SU-DHL-6 (cell line): Measurements from ENCODE around the gene CORO1C.

ENCODE experiments used
- H2AFZ ChIP-seq: fragments of 200-600 bp; sonication (generic); 2 replicates; pipeline ENCODE4 v1.6.1; 2014; ENCODE audit warnings: low read depth, mild to moderate bottlenecking, moderate library complexity, mixed read lengths, antibody characterized with exemption, low read length; ENCODE audit not compliant: severe bottlenecking
- H3F3A ChIP-seq: fragments of 200-600 bp; shearing (Covaris generic); 2 replicates; pipeline ENCODE4 v1.6.0; 2016; ENCODE audit warnings: antibody characterized with exemption, mild to moderate bottlenecking; ENCODE audit not compliant: insufficient read depth
- H3K27ac ChIP-seq: fragments of 200-600 bp; sonication (generic); 2 replicates; pipeline ENCODE4 v1.5.1; 2016; ENCODE audit warnings: low read depth, mild to moderate bottlenecking, low read length, moderate library complexity, mixed read lengths
- H3K27me3 ChIP-seq: fragments of 200-600 bp; sonication (generic), shearing (Covaris generic); 2 replicates; pipeline ENCODE4 v1.6.0; 2014; ENCODE audit warnings: mild to moderate bottlenecking, low read length
- H3K36me3 ChIP-seq: fragments of 200-600 bp; sonication (generic); 2 replicates; pipeline ENCODE4 v1.6.1; 2014; ENCODE audit warnings: mild to moderate bottlenecking, low read length, mixed read lengths
- H3K4me2 ChIP-seq: fragments of 300-600, 200-600 bp; shearing (Covaris generic), sonication (generic); 2 replicates; pipeline ENCODE4 v1.6.0; 2014; ENCODE audit warnings: low read length, low read depth, mild to moderate bottlenecking; ENCODE audit not compliant: poor library complexity, severe bottlenecking
- H3K4me3 ChIP-seq: fragments of 200-600 bp; sonication (generic); 2 replicates; pipeline ENCODE4 v1.5.1; 2014; ENCODE audit warnings: antibody characterized with exemption, low read length, mild to moderate bottlenecking, mixed read lengths; ENCODE audit not compliant: insufficient read depth, poor library complexity, severe bottlenecking
- H3K79me2 ChIP-seq: fragments of 200-600 bp; sonication (generic); 2 replicates; pipeline ENCODE4 v1.6.1; 2014; ENCODE audit warnings: mild to moderate bottlenecking, low read length, moderate library complexity; ENCODE audit not compliant: insufficient read depth
- H3K9ac ChIP-seq: fragments of 200-600 bp; sonication (generic); 2 replicates; pipeline ENCODE4 v1.7.0; 2014; ENCODE audit warnings: mild to moderate bottlenecking, low read length
- H3K9me2 ChIP-seq: fragments of 200-600 bp; sonication (generic); replicated peaks from 2 replicates; pipeline ENCODE4 v1.6.1; 2014; ENCODE audit warnings: low read length; ENCODE audit not compliant: insufficient read depth
- H3K9me3 ChIP-seq: fragments of 200-600 bp; sonication (generic); 2 replicates; pipeline ENCODE4 v1.6.1; 2014; ENCODE audit warnings: low read length, mixed read lengths; ENCODE audit not compliant: insufficient read depth
- H4K20me1 ChIP-seq: fragments of 200-600 bp; sonication (generic); 2 replicates; pipeline ENCODE4 v1.6.1; 2014; ENCODE audit warnings: low read depth, mild to moderate bottlenecking, antibody characterized with exemption, low read length, moderate library complexity, mixed read lengths
- CTCF ChIP-seq: fragments of 200-600 bp; sonication (generic); IDR thresholded peaks from one replicate; pipeline ENCODE4 v1.5.1; 2017; ENCODE audit warnings: antibody characterized with exemption, mild to moderate bottlenecking, low read length, moderate library complexity; ENCODE audit not compliant: insufficient read depth, poor library complexity, severe bottlenecking
- EZH2phosphoT487 ChIP-seq: fragments of 200-600 bp; sonication (generic), shearing (Covaris generic); conservative IDR thresholded peaks from 2 replicates; pipeline ENCODE4 v1.6.1; 2018; ENCODE audit warnings: mild to moderate bottlenecking, antibody characterized with exemption, low read length, moderate library complexity, mixed read lengths

The CORO1C gene

DNA sequence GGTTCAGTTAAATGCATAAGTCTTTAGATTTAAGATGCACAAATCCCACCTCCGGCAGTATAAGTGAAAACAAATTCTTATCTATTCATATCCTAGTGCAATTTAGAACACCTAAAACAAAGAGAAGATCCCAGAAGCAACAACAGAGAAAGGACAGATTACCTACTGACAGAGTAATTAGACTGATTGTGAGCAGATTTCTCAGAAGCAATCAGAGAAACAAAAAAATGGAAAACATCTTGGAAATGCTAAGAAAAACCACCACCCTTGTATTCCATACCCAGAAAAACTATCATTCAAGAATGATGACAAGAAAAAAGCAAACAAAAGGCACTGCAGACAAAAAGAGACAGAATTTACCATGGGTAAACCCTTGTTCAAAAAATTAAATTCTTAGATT is 50.0 kb downstream of the CORO1C start:
- H3K9me2 ChIP-seq = no peaks in the 10 kb centered on the region
- H3K36me3 ChIP-seq = no peaks in the 10 kb centered on the region
- H4K20me1 ChIP-seq = no peaks in the 10 kb centered on the region
- H3K27me3 ChIP-seq = no peaks in the 10 kb centered on the region
- H2AFZ ChIP-seq = no peak overlapping the region
- no peaks in the 10 kb centered on the region for H3F3A ChIP-seq
- H3K9me3 ChIP-seq = no peaks in the 10 kb centered on the region
- H3K27ac ChIP-seq = no peak overlapping the region
- TF ChIP-seq CTCF (no peak), EZH2phosphoT487 (no peak)
- H3K9ac ChIP-seq = no peak overlapping the region
- H3K4me3 ChIP-seq = no peak overlapping the region
- H3K79me2 ChIP-seq = no peaks in the 10 kb centered on the region
- no peak overlapping the region for H3K4me2 ChIP-seq

DNA sequence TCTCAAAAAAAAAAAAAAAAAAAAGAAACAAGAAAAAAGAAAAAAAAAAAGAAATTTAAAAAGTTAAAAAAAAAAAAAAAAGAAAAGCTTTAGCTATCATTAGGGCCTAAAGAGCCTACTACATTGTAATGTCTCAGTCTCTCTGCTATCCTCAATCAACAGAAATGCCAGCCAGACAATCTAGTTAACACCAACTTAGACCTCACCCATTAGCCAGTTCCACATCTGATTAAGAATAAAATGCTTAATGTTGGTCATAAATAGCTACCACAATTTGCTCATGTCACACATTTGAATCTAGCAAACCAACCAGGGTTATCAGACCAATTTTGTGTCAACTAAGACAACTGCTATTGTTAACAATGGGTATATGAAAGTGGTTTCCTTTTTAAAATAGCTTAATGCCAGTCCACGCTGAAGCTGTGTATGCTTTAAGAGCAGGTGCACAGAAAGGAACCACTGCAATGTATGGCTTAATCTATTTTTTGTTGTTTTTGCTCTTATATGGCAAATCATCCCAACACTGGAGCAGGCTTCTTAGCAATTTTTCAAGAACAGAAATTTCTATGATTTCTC is 52.1 kb downstream of the CORO1C start:
- TF ChIP-seq EZH2phosphoT487 = no peak
- no peak for TF ChIP-seq CTCF
- Histone ChIP-seq H3K4me2 (no peak overlapping the region), H3K9me3 (no peaks in the 10 kb centered on the region), H4K20me1 (no peaks in the 10 kb centered on the region), H3K79me2 (no peaks in the 10 kb centered on the region), H3K27ac (no peak overlapping the region), H3K9me2 (no peaks in the 10 kb centered on the region), H3F3A (no peaks in the 10 kb centered on the region), H3K9ac (no peak overlapping the region), H3K27me3 (no peaks in the 10 kb centered on the region), H3K36me3 (no peaks in the 10 kb centered on the region), H2AFZ (no peak overlapping the region), H3K4me3 (no peak overlapping the region)

DNA sequence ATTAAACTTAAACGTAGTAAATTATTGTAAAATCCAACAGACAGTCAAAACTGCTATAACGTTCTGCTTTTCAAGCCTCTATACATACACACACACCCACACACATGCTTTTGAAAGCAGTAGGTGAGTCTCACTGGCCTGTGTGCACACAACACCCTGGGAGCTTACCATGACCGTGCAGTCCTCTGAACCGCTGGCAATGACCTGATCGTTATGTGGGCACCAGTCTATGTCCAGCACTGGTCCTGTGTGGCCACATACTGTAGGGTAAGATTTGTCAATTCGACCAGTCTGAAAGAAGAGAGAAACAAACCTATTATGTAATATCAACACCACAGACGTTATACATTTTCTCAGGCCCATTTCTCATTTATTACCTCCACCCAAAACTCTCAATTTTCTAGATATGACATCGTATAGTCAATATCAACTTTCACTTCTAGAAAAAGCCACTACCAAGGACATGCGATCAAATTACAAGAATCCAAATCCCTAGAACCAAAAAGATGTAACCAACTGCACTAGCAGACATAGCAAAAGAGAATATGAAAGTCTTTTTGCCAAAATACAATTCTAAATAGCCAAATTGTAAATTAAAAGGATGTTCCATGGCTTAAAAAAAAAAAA is 53.1 kb downstream of the CORO1C start:
- H3K79me2 ChIP-seq = no peaks in the 10 kb centered on the region
- no peaks in the 10 kb centered on the region for H3F3A ChIP-seq
- H3K4me2 ChIP-seq = no peak overlapping the region

More for the DNA sequence above, 53.1 kb downstream of the CORO1C start:
- Histone ChIP-seq H2AFZ (no peak overlapping the region), H3K9ac (no peak overlapping the region), H4K20me1 (no peaks in the 10 kb centered on the region), H3K27me3 (no peaks in the 10 kb centered on the region), H3K27ac (no peak overlapping the region), H3K9me2 (no peaks in the 10 kb centered on the region), H3K4me3 (no peak overlapping the region), H3K36me3 (no peaks in the 10 kb centered on the region), H3K9me3 (no peaks in the 10 kb centered on the region)
- TF ChIP-seq CTCF (no peak), EZH2phosphoT487 (no peak)
